NCI-H1105 treated with DMSO at 0.1 percent for 48 hours (cell line): ENCODE results near the gene OR51D1.

Experiments
- DNase-seq: peaks from one replicate; lab custom pipeline; 2025; lab: John Stamatoyannopoulos, UW

Gene OR51D1

DNA sequence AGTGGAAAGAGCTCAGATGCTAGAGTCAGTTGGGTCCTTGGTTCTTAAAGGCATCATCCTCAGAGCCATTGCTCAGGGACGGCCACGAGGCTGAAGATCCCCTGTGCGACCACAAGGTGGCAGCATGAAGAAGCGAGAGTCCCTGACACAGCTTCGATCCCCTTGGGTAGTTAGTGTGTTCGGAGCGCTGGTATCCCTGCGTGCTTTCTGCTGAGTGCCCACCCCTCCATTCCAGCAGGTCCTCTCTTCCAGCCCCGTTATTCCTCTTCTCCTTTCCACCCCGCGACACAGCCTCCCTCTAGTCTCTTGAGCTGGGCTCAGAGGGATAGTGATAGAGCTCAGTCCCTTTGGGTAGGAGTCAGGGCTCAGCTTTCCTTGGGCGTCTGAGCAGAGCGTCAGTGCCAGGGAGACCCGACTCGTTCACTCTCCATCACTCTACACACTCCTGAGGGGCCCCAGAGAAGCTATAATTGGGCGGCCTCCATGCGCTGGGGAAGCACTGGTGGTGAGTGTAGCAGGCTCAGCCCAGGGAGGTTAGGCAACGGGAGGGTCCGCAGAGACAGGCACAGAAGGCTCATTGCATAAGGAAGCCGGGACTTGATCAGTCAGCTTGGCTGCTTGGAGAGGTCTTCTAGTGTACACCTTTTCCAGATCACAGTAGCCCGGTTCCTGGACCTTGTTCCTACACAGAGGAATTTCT is at the start of gene OR51D1:
Gene OR51D1, plus strand, starts transcription at position 516 of the 700 bp plus-strand sequence. CDS start 2,314 bp downstream, outside the sequence.
- DNase-seq, result peak; percentile 79

DNA sequence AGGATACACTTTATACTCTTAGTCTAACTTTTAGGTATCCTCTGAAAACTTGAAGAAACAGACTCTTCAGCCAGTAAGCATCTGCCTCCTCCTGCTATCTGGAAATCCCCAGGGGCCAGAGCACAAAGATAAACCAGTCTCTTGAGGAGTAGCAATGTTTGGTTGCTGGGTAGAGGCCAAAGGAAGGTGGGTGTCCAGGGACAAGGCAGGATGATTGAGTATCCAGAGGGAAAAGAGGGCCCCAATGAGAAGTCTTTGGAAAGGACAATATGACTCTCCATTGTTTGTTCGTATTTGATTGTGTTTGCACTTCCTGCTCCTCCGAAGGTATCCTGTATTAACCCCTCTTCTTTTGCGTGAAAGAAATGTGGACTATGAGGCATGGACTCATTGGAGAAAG is 48.3 kb upstream of the OR51D1 start:
- DNase-seq, result no peak

- DNase-seq, result no peak
These were observed 43.5 kb upstream of the OR51D1 start, which contains the start of gene OR52I1 for GRCh38 chr11:4593739-4594138. Gene OR52I1 (plus strand): TSS chr11:4594039. CDS start chr11:4594039, 0 bp downstream.

DNA sequence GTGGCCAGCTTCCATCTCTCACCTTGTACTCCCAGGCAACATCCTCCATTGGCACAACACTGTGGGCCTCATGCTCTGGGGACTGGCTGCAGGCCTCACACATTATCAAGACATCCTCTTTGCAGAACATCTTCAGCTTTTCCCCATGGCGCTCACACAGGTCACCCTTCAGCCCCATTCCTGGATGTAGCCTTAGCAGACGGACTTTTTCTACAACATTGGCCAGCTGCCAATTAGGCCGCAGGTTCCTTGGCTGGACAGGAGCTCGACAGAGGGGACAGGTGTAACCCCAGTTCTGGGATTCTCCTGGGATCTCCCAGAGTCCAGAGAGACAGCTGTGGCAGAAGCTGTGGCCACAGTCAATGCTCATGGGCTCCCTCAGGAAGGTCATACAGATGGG is 32.2 kb upstream of the OR51D1 start:
- no peak for DNase-seq

- DNase-seq, result peak; percentile 85
These were observed 30.9 kb upstream of the OR51D1 start for GRCh38 chr11:4606231-4607015.

DNA sequence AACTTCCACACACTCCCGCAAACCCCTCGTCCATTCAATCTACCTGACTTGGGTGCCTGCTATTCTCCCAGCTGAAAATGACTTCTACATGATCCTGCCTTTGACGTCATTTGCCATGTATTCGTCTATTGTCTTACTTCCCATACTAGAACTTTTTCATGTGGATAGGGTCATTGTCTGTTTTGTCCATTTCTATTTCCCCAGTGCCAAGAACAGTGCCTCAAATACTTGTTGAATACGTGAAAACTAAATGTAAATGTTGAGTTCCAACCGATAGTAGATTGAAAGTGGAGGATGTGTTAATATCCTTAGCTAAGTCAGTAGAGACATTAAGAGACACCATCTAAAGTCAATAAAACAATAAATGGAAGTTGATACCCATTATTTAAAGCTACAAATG is 30.2 kb upstream of the OR51D1 start:
- DNase-seq, result no peak

GRCh38 chr11:4607781-4608666 is 29.3 kb upstream of the OR51D1 start, which contains the start of gene TRIM68:
Gene TRIM68 (minus strand): TSS chr11:4608231. CDS start chr11:4605504, 2,727 bp downstream.
- peak; percentile 17 for DNase-seq

GRCh38 chr11:4610258-4610935 is 26.9 kb upstream of the OR51D1 start:
- DNase-seq, result no peak

- no peak for DNase-seq
These were observed 25.3 kb upstream of the OR51D1 start for GRCh38 chr11:4611986-4612385.

DNA sequence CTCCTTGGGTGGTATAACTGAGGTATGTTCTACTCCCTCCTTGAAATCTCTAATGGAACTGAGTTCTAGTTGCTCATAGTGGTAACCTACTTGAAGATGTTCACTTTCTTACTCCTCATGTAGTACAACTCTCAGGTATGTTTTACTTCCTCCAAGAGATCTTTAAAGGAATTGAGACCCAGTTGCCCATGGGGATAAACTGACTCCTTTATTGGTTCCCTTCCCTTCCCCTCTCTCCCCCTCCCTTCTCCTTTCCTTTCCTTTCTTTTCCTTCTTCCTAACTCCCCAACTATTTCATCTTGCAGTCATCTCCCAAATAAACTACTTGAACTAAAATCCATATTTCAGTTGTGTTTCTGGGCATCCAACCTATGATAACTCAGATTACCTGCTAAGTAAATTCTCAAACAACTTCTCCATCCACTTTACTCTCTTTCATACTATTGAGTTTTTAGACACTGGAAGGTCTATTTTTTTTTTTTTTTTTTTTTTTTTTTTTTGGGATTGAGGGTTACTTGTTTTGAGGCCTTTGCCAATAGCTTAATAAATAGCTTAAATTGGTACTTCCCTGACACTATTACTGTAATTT is 21.3 kb upstream of the OR51D1 start:
- DNase-seq, result no peak

- no peak for DNase-seq
These were observed 17.8 kb upstream of the OR51D1 start for GRCh38 chr11:4619514-4619913.

DNA sequence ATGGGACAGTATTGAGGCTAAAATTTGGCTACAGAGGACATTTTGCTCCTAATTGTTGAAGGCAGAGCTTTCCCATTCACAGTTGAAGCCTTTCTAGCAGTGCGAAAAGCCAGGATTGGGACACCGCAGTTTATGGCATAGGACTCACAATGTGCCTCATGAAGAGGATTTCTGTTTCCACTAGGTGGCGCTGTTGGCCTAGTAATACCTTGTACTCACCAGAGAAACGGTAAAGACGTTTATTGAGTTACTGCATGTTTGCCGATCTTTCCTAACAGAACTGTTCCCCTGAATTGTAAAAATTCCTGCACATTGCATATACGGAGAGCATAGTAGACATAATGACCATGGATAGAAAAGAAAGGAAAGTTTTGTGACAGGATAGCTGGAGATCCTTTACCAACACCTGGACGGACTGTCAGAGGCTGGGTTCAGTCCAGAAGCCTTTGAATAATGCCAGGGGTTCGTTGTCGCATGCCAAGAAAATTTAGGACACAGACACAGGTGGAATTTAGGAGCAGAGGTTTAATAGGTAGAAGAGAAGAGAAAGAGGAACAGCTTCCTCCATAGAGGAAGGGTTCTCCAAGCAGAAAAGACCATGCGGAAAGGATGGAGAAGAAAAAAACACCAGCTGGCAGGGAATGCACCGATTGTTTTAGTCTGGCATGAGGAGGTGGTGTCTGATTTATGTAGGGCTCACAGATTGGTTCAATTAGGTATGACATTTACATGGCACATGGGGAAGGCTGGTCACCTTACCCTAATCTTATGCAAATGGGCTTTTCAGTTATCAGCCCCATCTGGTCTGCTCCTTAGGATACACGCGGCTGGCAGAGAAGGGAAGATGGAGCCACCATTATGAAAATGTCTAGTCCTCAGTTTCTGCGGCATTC is 10.8 kb upstream of the OR51D1 start:
- DNase-seq, result peak; percentile 80

- DNase-seq, result no peak
These were observed 1.1 kb upstream of the OR51D1 start for GRCh38 chr11:4636136-4636535.

DNA sequence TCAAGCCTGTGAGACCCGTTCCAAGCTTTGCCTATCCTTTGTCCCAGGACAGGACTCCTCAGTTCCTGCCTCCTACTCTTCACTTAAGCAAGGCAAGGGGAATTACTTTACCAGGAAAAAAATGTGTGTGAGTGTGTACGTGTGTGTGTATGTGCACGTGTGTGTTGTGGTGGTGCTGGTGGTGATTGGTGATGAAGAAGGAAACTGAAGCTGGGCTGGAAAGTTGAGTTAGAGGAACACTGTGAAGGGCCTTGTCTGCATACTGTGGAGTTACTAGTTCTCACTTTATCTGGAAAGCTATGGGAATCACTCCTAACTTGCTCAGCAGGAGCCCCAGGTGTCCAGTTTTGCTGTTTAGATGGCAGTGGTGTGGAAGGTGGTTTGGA is 378 bp downstream of the OR51D1 start:
- DNase-seq, result no peak

GRCh38 chr11:4639931-4640330 is 2.7 kb downstream of the OR51D1 start:
- no peak for DNase-seq

GRCh38 chr11:4641501-4641900 is 4.2 kb downstream of the OR51D1 start:
- DNase-seq, result no peak

GRCh38 chr11:4642043-4642442 is 4.8 kb downstream of the OR51D1 start:
- no peak for DNase-seq

DNA sequence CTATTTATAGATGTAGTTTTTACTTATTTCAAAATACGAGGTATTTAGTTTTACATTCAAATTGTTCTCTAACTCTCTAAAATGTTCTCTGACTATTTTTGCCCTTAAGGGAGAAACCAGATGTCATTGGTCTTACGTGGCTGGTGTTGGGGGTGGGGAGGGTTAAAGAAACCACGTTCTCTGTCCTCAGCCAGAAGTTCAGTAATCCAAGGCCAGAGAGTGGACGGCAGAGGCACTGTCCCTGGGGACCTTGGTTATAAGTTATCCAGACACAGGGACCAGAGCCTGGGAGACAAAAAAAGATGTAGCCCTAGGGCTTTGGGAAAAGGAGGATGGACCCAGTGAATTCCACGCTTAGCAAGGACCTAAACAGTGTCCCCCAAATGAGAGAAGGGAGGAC is 5.8 kb downstream of the OR51D1 start:
- no peak for DNase-seq

GRCh38 chr11:4643682-4644081 is 6.4 kb downstream of the OR51D1 start, which contains the start of gene OR51E1:
Gene OR51E1 (plus strand): TSS chr11:4643982. CDS start chr11:4652527, 8,545 bp downstream.
- no peak for DNase-seq

DNA sequence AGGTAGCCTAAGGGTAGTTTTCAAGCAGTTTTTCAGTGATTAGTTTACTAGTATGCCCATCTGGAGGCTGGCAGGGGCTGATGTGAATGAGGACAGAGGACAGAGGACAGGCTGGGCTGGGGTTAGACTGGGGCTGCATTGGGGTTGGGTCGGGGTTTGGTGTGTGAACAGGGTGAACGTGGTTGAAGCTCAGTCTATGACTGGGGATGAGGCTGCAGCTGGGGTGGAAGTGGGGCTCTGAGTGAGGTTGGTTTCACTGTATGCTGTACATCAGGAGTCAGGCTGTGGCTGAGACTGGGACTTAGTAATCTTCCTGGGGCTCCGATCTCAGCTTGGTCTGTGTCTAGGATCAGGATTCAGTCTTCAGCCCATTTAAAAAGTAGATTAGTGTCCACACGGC is 7.0 kb downstream of the OR51D1 start:
- DNase-seq, result no peak
